Smooth muscle cell of the umbilical artery (primary cell): Measurements from ENCODE around the gene TM9SF3. TPM values are rescaled to one million over a fixed set of nuclear protein-coding genes. Genes with fewer than 3 reads are reported as not detected.

Source experiments
- total RNA-seq: library from RNA; depleted of rRNA; stranded (reverse); fragments of >200 nt; gene quantifications from 2 replicates; pipeline ENCODE4 v1.2.3, GENCODE V29; 2014

Gene TM9SF3
- 170 and 174 TPM in 2 replicates for total RNA-seq

DNA sequence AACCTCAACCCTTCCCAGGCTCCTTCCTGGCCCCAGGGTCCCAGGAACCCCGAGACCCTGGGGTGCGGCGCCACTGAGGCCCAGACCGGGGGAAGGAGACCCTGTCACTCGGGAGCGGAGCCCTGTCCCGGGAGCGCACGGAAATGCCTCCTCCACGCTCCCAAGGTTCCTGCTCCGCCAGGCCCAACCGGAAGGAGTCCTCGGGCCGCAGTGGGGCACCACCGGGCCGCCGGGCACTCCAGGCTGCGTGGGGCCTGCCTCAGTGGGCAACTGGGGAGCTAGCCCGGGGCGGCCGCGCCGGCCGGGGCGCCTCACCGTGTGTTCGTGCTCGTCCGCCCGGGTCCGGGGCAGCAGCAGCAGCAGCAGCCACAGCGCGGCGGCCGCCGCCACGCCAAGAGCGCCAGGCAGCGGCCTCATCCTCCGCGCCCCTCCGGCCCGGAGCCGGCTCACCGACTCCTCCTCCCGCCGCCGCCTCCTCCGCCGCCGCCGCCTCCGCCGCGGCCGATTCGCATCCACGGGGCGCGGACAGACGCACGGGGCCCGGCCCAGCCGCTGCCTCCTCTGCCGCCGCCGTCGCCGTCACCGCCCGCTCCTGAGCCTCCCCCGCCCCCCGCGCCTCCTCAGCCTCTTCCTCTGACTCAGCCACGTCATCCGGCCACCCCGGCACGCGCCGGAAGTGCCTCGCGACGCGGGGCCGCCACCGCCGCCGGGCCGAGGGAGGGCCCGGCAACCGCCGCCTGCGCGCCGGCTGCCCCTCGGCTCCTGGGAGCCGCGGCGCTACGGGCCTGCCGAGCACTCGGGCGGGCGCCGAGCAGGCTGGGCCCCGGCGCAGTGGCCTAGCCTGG is at the start of gene TM9SF3:
Gene TM9SF3, minus strand, starts transcription at position 594 of the 845 bp plus-strand sequence. Its CDS starts 177 bp downstream, at position 417.

DNA sequence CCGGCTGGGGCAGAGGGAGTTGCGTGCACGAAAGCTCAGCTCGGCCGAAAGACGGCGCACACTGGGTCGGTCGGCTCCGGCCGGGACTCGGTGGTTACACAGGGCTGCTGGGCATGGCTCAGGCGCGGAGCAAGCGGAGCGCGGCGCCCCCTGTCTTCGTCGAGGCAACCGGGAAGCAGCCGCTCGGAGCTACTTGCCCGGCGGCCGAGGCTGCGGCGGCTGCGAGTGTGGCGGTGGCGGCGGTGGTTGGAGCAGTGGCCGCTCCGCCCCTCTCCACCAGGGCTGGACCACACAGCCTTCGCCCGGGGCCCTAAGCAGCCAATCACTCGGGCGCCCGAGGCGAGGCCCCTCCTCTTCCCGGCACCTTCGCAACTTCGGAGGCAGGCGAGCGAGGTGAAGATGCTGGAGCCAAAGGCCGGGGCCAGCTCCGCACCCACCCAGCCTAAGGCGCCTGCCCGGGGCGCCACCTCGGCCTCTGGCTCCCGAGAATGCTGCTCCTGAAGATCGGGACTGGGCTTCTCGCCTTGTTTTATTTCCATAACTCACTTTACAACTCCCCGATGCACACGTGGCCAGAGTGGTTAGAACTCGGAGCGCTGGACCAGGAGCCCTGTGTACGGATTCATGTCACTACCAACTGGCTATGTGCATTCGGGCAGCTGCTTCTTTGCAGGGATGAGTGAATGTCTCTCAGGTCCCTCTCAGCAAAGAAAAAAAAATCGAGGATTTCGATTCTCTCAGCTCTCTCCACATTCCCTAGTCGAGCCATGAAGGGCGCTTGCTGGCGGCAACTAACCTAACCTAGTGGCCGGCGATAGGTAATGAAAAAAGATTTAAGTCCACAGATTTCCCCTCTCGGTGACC is 72.9 kb downstream of the TM9SF3 start, which contains the start of gene TLL2:
Gene TLL2, minus strand, starts transcription at position 229 of the 864 bp plus-strand sequence. CDS start 241 bp downstream, outside the sequence.

Other genes with a start within 250 kb of the TM9SF3 start
- gene OPALIN, start 228.0 kb downstream of the TM9SF3 start, total RNA-seq, result not detected in 2 replicates
- gene TLL2, start 73.1 kb downstream of the TM9SF3 start, total RNA-seq, result under 0.01 and 0.60 TPM in 2 replicates
- 0.88 and 0.89 TPM in 2 replicates for gene PIK3AP1, start 133.5 kb upstream of the TM9SF3 start, total RNA-seq
- gene LCOR, start 245.3 kb upstream of the TM9SF3 start, total RNA-seq, result 15.7 and 33.7 TPM in 2 replicates